Thymus (tissue), 11 donors: ENCODE data around the gene COQ8B. TPM values are rescaled to one million over a fixed set of nuclear protein-coding genes. Genes with fewer than 3 reads are reported as not detected.
A peak's percentile ranks its signal among the peaks of the same experiment; 100 is the strongest.

ENCODE experiments used
- DNase-seq, 9 donors: peaks; one replicate each; pipeline ENCODE4 v3.0.0-alpha.2; 2013; ENCODE audit warnings: low spot score in 9 of 9, low read depth in 6 of 9, missing footprints in 1 of 9
- H3K27ac ChIP-seq, 2 donors: one replicate each; pipeline ENCODE4 v1.5.1; 2013; ENCODE audit warnings: control low read depth in 1 of 2, low read depth in 1 of 2, low read length in 1 of 2, mild to moderate bottlenecking in 1 of 2, moderate library complexity in 1 of 2
- H3K27me3 ChIP-seq, 2 donors: one replicate each; pipeline ENCODE4 v1.5.1; 2013; ENCODE audit warnings: low read length in 1 of 2; ENCODE audit not compliant: control insufficient read depth in 2 of 2, insufficient read depth in 1 of 2
- H3K36me3 ChIP-seq, 2 donors: one replicate each; pipeline ENCODE4 v1.5.1; 2013; ENCODE audit warnings: low read length in 1 of 2, mild to moderate bottlenecking in 1 of 2, moderate library complexity in 1 of 2; ENCODE audit not compliant: control insufficient read depth in 2 of 2, insufficient read depth in 2 of 2
- H3K4me1 ChIP-seq, 2 donors: one replicate each; pipeline ENCODE4 v1.5.1; 2013; ENCODE audit warnings: low read length in 2 of 2; ENCODE audit not compliant: control insufficient read depth in 2 of 2, insufficient read depth in 2 of 2
- H3K4me3 ChIP-seq, 2 donors: one replicate each; pipeline ENCODE4 v1.5.1; 2013; ENCODE audit warnings: low read length in 2 of 2, control low read depth in 1 of 2, mild to moderate bottlenecking in 1 of 2
- H3K9me3 ChIP-seq, 2 donors: one replicate each; pipeline ENCODE4 v1.5.1; 2013; ENCODE audit warnings: low read length in 1 of 2, mild to moderate bottlenecking in 1 of 2; ENCODE audit not compliant: control insufficient read depth in 2 of 2, insufficient read depth in 1 of 2
- WGBS: extraction: QIAGEN DNeasy Blood & Tissue Kit; methylation state at CpG from one replicate; pipeline ENCODE4 v1.1.7; 2013; 5-methylcytosine and 5-hydroxymethylcytosine counted together
- polyA plus RNA-seq: library from polyadenylated mRNA; stranded (reverse); fragments of 200-250 nt; gene quantifications from one replicate; pipeline ENCODE4 v1.2.3, GENCODE V29; 2013
- total RNA-seq: library from RNA; stranded (reverse); fragments of 120-200 nt; gene quantifications from one replicate; pipeline ENCODE4 v1.2.4, GENCODE V29; 2013
- donor health status: healthy.

Gene COQ8B
- total and polyA plus RNA-seq, 2 donors = 21.6 to 40.1 TPM

DNA sequence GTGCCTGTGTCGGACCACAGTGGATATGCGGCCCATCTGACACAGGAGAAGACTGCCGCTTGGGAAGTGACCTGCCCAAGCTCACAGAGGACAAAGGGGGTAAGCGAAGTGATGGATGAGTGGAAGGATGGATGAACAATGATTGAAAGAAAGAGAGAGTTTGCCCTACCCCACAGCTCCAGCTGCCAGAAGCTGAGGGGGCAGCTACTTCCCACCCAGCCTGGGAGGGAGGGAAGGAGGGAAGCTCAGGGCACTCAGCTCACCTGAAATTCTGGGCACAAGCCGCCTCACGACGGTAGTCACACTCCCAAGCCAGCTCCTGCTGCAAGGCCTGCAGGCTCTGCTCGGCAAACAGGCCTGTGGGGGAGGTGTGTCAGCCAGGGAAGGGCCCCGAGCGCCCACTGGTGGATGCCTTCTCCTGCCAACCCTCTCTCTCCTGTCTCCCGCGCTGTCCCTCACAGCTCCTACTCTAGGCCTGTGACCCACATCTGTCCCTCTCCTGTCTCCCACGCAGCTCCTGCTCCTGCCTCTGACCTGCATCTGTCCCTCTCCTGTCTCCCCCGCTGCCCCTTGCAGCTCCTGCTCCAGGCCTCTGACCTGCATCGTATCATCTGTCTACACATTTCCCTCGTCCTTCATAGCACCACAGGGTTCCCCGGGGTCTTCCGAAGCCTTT, 14.2 kb downstream of the COQ8B start:
- Histone ChIP-seq H3K4me3 (no peak overlapping the region), H3K27ac (no peak overlapping the region), H3K36me3 (peaks cover 59 to 61% of the 10 kb centered on the region in 2 donors), H3K4me1 (no peaks in the 10 kb centered on the region), H3K27me3 (no peaks in the 10 kb centered on the region), H3K9me3 (no peaks in the 10 kb centered on the region)
- WGBS = 94% methylated on average over 18 of the region's 18 CpGs
- DNase-seq = no peak

DNA sequence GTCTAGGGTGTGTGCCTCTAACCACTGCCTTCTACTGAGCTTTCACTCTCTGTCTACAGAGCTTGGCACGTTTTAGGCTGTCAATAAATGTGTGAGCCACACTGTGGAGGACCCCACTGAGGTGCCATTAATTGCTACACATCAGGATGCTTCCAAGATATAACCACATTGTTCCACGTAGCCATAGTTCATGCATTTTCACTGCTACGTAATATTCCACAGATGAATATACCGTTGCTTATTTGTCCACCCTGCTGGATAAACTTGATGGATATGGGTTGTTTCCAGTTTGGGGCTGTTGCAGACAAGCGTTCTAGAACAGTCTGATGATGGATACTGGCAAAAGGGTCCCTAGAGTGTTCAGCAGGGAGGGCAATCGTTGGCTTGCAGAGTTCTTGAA, 14.9 kb downstream of the COQ8B start:
- Histone ChIP-seq H3K36me3 (peaks cover 60 to 61% of the 10 kb centered on the region in 2 donors), H3K27me3 (no peaks in the 10 kb centered on the region), H3K4me3 (no peak overlapping the region), H3K27ac (no peak overlapping the region), H3K4me1 (no peaks in the 10 kb centered on the region), H3K9me3 (no peaks in the 10 kb centered on the region)
- DNase-seq = no peak
- over 99% methylated on average over 6 of the region's 6 CpGs for WGBS

DNA sequence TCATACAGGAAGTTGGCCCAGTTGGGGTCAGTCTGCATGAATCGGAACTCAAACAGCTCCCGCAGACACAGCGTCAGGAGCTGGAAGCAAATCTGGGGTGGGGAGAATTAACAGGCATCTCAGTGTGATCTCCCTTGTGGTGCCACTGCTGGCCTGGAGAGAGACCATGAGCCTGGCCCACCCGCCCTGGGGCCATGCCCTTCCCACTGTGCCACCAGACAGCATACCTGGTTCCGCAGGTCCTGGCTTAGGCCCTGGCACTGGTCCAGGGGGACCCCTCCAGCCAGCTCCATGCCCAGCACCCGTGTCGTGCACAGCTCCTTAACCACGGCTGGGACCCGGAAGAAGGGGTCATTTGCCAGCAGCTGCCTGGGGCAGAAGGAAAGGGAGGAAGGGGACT, 16.6 kb downstream of the COQ8B start:
- no peaks in the 10 kb centered on the region for H3K9me3 ChIP-seq
- H3K27ac ChIP-seq = no peak overlapping the region
- H3K4me1 ChIP-seq = no peaks in the 10 kb centered on the region
- 99% methylated on average over 9 of the region's 9 CpGs for WGBS
- no peaks in the 10 kb centered on the region for H3K27me3 ChIP-seq
- no peak overlapping the region for H3K4me3 ChIP-seq
- no peak for DNase-seq
- peaks cover 57 to 61% of the 10 kb centered on the region in 2 donors for H3K36me3 ChIP-seq

DNA sequence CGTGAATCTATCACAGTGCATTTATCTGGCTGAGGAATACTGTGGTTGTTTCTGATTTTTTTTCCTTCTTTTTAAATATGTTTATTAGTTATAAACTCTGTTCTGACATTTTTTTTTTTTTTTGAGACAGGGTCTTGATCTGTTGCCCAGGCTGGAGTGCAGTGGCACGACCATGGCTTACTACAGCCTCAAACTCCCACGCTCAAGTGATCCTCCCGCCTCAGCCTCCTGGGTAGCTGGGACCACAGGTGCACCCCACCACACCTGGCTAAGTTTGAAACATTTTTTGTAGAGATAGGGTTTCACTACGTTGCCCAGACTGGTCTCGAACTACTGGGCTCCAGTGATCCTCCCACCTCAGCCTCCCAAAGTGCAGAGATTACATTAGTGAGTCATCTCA, 19.7 kb downstream of the COQ8B start:
- no peak for DNase-seq
- Histone ChIP-seq H3K9me3 (no peaks in the 10 kb centered on the region), H3K4me1 (no peaks in the 10 kb centered on the region), H3K4me3 (no peak overlapping the region), H3K27me3 (no peaks in the 10 kb centered on the region), H3K27ac (no peak overlapping the region), H3K36me3 (peaks cover 35 to 46% of the 10 kb centered on the region in 2 donors)
- 96% methylated on average over 6 of the region's 6 CpGs for WGBS

DNA sequence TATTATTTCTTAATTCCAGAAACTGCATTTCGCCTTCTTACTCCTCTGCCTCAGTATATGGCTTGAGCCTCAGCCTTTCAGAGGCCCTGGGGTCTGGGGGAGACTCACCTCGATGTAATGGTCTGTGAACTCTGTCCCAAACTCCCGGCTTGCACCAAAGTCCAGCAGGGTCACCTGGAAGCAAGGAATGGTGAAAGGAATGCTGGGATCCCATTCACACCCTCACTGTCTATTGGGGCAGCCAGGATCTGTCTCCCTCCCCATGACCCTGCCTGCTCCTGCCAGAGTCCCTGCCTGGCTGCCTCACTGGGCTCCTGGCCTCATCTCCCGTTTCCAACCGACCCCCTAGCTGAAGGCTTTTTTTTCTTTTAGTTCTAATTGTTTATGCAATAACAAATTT, 20.8 kb downstream of the COQ8B start:
- Histone ChIP-seq H3K9me3 (no peaks in the 10 kb centered on the region), H3K36me3 (peaks cover 27 to 40% of the 10 kb centered on the region in 2 donors)
- 98% methylated on average over 5 of the region's 5 CpGs for WGBS

DNA sequence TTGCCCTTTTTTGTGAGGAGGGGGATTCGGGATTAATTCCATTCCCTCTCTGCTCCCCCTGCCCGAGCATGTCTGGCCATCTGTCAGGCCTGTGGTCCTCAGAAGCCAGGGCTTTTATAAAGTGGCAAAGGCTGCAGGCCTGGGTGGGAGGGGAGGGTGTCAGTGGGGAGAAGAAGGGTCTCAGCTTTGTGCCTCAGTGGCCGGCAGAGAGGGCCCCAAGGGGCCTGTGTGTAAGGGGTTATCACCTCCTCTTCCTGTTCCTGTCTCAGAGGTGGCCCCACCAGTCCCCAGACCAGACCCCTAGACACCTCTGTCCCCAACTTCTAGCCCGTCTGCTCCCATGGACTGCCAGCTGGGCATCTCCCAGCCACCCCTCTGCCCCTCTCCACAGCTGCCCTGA, 22.8 kb downstream of the COQ8B start:
- Histone ChIP-seq H3K4me1 (peaks cover 12 to 26% of the 10 kb centered on the region in 2 donors), H3K9me3 (no peaks in the 10 kb centered on the region), H3K27ac (no peak overlapping the region), H3K27me3 (peaks cover 0 to 2% of the 10 kb centered on the region in 2 donors), H3K4me3 (no peak overlapping the region), H3K36me3 (peaks cover 18 to 27% of the 10 kb centered on the region in 2 donors)
- WGBS = 95% methylated on average over 4 of the region's 4 CpGs
- DNase-seq = no peak

More for the DNA sequence above, 20.8 kb downstream of the COQ8B start:
- no peak overlapping the region for H3K27ac ChIP-seq
- no peak overlapping the region for H3K4me3 ChIP-seq
- no peak for DNase-seq
- H3K27me3 ChIP-seq = peaks cover 0 to 2% of the 10 kb centered on the region in 2 donors
- H3K4me1 ChIP-seq = peaks cover 5 to 10% of the 10 kb centered on the region in 2 donors

DNA sequence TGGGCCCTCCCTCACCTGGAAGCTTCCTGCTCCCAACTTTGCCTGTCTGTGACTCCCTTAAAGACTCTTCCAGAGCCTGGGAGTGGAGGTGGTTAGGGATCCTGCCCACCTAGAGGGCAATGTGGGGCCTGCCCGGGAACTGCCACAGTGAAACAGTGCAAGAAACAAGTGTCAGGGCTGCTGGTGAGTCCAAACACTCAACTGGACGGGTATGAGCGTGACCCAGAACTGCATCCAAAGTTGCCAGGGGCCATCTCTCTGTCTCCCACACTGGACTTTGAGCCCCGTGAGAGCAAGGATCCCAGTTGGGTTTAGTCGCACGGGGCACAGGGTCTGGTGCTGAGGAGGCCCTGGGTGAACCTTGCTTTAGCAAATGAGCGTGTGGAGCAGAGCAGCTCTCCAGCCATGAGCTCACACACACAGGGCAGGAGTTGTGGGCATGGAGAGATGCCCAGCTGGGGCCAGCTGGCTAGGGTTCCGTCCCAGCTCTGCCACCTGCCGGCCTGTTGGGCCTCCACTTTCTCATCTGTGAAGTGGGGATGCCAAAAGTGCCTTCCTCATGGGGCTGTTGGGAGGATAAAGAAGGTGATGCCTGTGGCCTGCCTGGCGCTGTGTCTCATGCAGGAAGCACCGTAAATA, 23.4 kb downstream of the COQ8B start:
- H3K36me3 ChIP-seq = peaks cover 18 to 27% of the 10 kb centered on the region in 2 donors
- H3K4me1 ChIP-seq = peaks cover 12 to 28% of the 10 kb centered on the region in 2 donors
- H3K4me3 ChIP-seq = no peak overlapping the region
- no peaks in the 10 kb centered on the region for H3K9me3 ChIP-seq
- WGBS = 98% methylated on average over 11 of the region's 11 CpGs
- no peak overlapping the region for H3K27ac ChIP-seq
- DNase-seq = no peak
- peaks cover 0 to 2% of the 10 kb centered on the region in 2 donors for H3K27me3 ChIP-seq

DNA sequence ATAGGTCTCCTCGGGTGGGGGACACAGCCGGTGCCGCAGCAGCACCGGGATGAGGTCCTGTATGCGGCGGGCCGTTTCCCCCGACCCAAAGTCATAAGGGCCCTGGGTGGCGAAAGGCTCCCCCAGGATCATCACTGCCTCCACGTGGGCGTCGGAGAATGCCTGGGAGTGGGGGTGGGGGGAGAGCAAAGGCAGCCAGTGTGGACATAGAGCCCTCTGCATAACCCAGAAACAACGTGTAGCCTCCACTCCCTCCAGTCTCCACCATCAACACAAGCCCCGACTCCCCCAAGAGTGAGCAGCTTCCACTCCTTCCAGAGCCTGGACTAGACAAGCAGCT, 24.5 kb downstream of the COQ8B start:
- 97% methylated on average over 14 of the region's 14 CpGs for WGBS
- DNase-seq = no peak
- Histone ChIP-seq H3K27me3 (peaks cover 0 to 2% of the 10 kb centered on the region in 2 donors), H3K36me3 (peaks cover 18 to 27% of the 10 kb centered on the region in 2 donors), H3K4me1 (peaks cover 12 to 28% of the 10 kb centered on the region in 2 donors), H3K9me3 (no peaks in the 10 kb centered on the region), H3K4me3 (no peak overlapping the region), H3K27ac (no peak overlapping the region)

DNA sequence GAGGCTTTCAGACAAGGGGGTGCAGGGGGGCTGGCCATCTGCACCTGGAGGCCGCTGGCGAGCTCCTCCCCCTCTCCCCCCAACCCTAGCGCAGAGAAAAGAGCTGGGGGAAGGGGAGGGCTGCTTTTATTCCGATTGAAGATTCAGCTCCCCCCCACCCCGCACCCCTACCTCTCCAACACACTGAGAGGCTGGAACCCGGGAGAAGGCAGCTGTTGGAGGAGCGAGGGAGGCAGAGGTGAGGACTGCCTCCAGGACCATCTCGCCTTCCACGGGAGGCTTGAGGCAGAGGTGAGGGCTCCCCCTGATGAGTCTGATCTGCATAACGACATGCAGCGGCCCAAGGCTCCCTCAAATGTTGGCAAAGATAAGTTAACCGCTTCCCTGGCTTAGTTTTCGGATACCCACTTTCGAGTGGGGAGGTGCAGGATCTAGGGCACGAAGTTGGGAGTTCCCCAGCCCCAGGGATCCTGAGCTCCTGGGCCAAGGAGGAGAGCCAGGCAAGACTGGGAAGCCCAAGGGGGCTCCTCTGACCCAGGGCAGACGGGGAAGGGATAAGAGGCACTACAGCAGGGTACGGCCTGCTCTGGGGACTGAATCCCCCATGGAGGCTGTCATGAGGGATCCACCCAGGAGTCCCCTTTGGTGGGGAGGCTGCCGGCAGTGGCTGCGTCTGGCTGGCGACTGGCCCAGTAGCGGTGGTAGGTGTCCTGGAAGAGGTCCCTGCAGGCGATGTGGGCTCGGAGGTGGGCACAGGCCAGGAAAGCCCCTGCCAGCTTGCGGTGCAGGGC, 25.1 kb downstream of the COQ8B start:
- peak overlapping the region in 1 of 2 donors; percentile 64 for H3K4me3 ChIP-seq
- H3K36me3 ChIP-seq = peaks cover 15 to 27% of the 10 kb centered on the region in 2 donors
- H3K9me3 ChIP-seq = no peaks in the 10 kb centered on the region
- peaks cover 12 to 28% of the 10 kb centered on the region in 2 donors for H3K4me1 ChIP-seq
- H3K27ac ChIP-seq = peak overlapping the region; percentile 38 to 76
- DNase-seq = peak in 5 of 9 donors; percentile 14 to 73 (median 53)
- peaks cover 0 to 2% of the 10 kb centered on the region in 2 donors for H3K27me3 ChIP-seq
- 63% methylated on average over 23 of the region's 24 CpGs for WGBS
